GM10847 (cell line): ENCODE data around the gene TSNAX.
A peak's percentile ranks its signal among the peaks of the same experiment; 100 is the strongest.

ENCODE experiments used
- POLR2A ChIP-seq: IDR thresholded peaks from 2 replicates; pipeline ENCODE4 v1.6.1; 2011; ENCODE audit not compliant: insufficient read length; ENCODE audit errors: extremely low read depth

TSNAX gene

DNA sequence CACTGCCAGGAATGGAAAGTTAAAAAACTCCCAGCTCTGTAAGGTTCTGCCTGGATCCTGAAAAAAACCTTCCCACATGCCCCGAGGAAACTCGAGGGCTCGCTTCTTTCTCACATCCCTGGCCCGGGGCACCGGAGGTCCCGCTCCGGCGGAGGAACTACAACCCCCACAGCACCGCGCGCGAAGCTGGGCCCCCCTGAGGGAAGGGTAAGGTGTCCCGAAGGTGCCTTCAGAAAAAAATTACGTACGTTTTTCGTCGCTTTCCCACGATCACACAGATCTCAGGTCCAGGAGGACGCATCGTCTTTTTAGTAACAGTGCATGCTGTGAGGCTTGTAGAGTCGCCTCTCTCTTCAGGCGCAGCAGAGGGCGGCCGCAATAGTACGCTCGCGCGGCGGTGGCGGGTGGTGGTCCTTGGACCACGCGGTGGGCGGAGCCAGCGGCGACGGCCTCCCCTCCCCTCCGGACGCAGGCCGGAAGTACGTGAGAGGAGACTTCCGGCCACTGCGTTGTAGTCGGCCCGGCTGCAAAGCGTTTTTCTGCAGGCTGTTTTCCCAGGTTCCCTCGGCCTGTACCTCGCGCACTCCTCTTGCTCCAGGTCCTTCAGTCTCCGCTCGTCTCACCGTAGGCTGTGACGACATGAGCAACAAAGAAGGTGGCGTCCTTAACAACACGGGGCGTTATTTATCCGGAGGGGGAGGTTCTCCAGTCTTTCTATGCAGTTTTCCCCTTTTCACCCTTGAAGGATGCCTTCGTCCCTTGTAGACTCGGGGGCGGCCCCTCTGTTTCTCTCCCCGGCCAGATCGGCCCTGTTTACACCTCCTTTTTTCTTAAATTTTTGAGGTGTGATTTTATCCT is at the start of gene TSNAX:
Gene TSNAX (plus strand): TSS at position 498 of the 858 bp plus-strand sequence. CDS start 142 bp downstream, at position 640.
- peak; percentile 74 for TF ChIP-seq POLR2A

- TF ChIP-seq POLR2A: no peak
These were observed 49.7 kb upstream of the TSNAX start for GRCh38 chr1:231478811-231479210.

DNA sequence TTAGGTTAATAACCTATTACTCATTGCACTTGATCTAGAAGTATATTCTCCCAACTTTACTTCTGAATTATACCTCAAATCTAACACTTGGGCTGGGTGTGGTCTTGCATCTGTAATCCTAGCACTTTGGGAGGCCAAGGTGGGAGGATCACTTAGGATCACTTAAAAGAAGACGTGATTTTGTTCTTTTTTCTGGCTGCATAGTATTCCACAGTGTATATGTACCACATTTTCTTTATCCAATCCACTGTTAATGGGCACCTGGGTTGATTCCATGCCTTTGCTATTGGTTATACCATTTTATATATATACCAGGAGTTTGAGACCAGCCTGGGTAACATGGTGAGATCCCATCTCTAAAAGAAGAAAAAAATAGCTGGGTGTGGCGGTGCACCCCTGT is 48.5 kb upstream of the TSNAX start:
- no peak for TF ChIP-seq POLR2A

- TF ChIP-seq POLR2A: no peak
These were observed 47.2 kb upstream of the TSNAX start for GRCh38 chr1:231481289-231481688.

DNA sequence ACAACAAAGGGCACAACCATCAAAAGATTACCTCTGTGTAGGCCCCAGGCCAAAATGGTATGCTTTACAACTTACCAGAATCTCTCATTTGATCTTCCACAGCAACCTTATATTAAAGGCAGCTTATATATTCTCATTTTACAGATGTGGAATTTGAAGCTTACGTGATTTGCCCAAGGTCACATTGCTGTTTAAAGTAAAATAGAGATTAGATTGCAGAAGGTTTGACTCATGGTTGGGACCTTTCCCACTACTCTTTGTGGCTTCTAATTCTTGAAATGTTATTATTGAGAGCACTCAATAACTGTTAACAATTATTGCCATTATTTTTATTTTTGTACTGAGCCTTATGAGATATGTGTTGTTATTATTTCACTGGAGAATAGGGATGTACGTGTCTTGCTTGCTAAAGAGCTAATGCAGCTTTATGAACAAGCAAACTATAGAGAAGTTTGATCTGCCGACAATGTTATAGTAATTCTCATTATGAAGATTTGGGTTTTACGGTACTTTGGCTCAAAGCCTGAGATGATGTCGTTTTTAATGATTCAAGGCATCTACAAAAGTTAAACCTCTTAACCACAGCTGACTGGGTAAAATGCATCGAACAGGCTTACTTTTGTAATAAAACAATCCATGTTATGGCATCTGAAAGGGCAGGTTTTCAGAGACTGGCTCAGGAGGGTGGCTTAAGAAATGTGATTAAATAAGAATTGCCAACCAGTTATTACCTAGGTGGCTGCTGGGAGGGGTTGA is 43.3 kb upstream of the TSNAX start:
- TF ChIP-seq POLR2A: no peak

DNA sequence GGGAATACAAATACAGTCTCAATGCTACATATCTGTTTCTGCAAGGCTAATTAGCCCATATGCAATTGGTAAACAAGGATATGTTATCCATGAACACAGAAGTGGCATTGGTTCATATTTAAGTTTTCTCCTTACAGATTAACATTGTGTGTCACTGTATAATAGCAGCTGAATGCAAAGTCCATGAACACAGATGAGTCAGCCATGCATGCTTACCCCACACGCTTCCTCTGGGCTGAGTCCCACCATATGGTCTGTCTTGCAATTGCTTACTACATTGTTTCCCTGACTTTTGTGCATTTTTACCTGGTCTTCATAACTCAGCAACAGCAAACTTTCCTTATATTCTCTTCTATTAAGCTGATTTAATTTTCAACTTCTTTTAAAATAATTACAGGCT is 41.5 kb upstream of the TSNAX start:
- TF ChIP-seq POLR2A: no peak

DNA sequence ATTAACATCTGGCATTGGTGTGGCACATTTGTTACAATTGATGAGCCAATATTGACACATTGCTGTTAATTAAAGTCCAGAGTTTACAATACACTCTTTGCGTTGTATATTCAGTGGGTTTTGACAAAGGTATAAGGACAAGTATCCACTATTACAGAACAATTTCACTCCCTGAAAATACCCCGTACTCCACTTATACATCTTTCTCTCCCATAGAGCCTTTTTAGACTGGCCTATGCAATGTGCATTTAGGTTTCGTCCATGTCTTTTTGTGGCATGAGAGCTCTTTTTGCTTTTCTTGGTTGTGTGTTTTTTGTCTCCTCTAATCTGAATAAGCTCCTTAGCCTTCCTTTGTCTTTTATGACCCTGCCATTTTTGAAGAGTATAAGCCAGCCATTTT is 40.6 kb upstream of the TSNAX start:
- TF ChIP-seq POLR2A: no peak

DNA sequence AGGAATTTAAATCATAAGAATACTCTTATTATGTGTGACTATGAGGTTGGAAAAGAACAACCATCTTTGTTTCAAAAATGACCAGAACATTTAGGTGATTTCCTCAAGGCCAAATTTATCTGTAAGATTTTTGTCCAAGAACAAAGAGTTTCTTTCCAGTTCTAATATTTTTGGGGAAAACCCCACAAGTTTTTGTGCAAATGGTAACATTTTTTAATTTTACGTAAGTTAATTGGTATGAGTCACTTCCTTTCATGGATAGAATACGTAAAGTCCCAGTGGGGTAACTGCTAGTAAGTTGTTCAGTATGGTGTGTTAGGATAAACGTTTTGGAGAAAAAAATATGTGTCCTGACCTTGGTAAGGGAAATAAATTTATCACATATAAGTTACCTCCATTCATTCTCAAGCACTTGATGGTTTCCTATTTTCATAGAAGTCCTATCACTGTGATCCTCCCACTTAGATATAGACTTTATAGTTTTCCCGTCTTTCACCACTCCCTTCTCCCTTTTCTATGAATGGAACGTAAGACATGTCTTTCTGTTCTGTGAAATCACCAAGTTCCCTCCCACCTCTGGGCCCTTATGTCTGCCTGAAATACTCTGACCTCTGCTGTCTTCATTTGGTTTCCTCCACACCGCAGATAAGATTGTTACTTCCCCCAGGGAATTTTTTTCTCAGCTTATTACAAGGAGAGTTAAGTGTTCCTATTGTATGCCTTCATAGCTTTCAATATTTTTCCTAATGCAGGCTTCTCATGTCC is 34.9 kb upstream of the TSNAX start:
- no peak for TF ChIP-seq POLR2A

GRCh38 chr1:231494439-231495110 is 33.9 kb upstream of the TSNAX start:
- no peak for TF ChIP-seq POLR2A

DNA sequence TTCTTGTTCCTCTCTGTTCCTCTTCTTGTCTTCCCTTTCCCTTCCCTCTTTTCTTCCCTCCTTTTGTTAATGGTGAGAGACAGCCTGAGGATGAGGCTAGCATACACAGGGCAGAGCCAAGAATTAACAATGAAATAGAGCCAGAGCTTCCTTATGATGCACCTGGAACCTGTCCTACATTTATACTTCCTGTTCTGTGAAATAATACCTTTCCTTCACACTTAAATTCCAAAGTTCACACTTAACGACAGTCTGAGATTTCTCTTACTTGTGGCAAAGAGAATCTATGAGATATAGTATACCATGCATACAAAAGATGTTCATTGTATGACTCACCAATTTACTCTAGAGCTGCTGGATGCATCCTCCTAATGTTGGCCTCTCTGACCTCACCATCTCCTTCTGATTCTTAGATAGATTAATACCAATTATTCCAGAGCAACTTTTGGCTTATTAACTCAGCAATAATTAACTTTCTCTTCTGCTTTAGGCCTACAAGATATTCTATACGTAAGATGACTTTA is 30.8 kb upstream of the TSNAX start:
- no peak for TF ChIP-seq POLR2A

- no peak for TF ChIP-seq POLR2A
These were observed 29.2 kb upstream of the TSNAX start for GRCh38 chr1:231499148-231499763.

GRCh38 chr1:231500666-231501065 is 27.8 kb upstream of the TSNAX start:
- no peak for TF ChIP-seq POLR2A

DNA sequence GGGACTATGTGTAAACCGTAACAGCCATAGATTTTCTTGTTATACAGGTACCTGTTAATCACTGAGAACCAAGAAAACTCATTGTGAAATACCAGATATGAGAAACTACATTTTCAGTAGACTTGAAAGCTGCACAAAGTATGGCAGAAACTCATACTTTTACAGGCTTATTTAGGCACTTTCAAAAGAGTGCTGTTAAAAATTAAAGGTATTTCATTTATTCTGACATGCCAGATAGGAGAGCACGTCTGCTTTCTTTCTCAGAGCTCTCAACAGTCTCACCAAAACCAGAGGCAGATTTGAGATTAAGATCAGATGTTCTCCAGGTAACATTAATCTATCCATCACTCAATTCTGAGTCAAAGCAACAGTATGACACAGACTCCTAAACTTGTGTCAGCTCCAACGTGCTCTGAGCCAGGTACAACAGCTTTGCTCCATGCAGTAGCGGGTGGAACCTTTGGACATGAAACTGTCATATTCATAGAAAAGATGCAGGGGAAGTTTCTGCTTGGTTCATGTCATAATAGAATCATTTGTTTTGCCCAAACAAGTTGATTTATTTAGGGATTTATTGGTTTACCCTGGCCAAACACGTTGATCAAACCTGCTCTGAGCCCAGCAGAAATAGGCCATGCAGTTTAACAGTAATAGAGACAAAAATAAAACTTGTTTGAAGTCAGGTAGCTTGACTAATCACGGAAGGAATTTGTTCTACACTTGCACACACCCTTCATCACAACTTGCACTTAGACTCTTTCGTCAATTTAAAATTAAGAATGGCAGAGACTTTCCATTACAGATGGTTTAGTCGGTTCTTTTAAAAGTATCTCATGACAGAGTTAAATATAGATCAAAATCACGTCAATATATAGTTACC is 20.8 kb upstream of the TSNAX start:
- no peak for TF ChIP-seq POLR2A
